Activated CD8-positive, alpha-beta T cell treated with anti-CD3 and anti-CD28 coated beads for 36 hours (primary cell): ENCODE measurements around the gene RNF220. TPM values are rescaled to one million over a fixed set of nuclear protein-coding genes. Genes with fewer than 3 reads are reported as not detected.

Experiments used
- ATAC-seq: fragments of 200-7000 bp; cut with Tn5 transposase; one replicate; pipeline ENCODE4 v1.10.0; 2021; ENCODE audit warnings: mild to moderate bottlenecking, moderate library complexity
- CTCF ChIA-PET: fragments of 350-600 bp; sonication (Branson Sonifier 250); formaldehyde crosslinking; loops from one replicate; lab custom pipeline; 2021; ENCODE audit warnings: antibody characterized with exemption; lab: Charles Lee
- POLR2A ChIA-PET: fragments of 350-600 bp; sonication (Branson Sonifier 250); formaldehyde crosslinking; loops from one replicate; lab custom pipeline; 2021; ENCODE audit warnings: antibody characterized with exemption; lab: Charles Lee
- DNase-seq: peaks from one replicate; pipeline ENCODE4 v3.0.0-alpha.2; 2020
- H3K27ac Mint-ChIP-seq: one replicate; pipeline ENCODE4 v1.8.0; 2021; ENCODE audit warnings: mild to moderate bottlenecking, mixed read lengths
- H3K27me3 Mint-ChIP-seq: one replicate; pipeline ENCODE4 v1.8.0; 2021; ENCODE audit warnings: mixed read lengths
- H3K36me3 Mint-ChIP-seq: one replicate; pipeline ENCODE4 v1.8.0; 2021; ENCODE audit warnings: low read depth, mixed read lengths
- H3K4me1 Mint-ChIP-seq: one replicate; pipeline ENCODE4 v1.8.0; 2021; ENCODE audit warnings: low read depth, mixed read lengths
- H3K4me3 Mint-ChIP-seq: one replicate; pipeline ENCODE4 v1.8.0; 2021; ENCODE audit warnings: mild to moderate bottlenecking, moderate library complexity, mixed read lengths
- H3K9me3 Mint-ChIP-seq: one replicate; pipeline ENCODE4 v1.8.0; 2021; ENCODE audit warnings: mixed read lengths
- intact Hi-C: fragments of 100-400 bp; cut with micrococcal nuclease; formaldehyde crosslinking; loops from one replicate; pipeline ENCODE4 v1.10.0; 2022
- total RNA-seq, 2 experiments: library from RNA; stranded (reverse); gene quantifications; one replicate each; pipeline ENCODE4 v1.2.3, GENCODE V29; 2021
- TF ChIP-seq, protein P1 (sequence below): fragments of 200-600 bp; IDR thresholded peaks from one replicate; pipeline ENCODE4 v1.8.0; 2022; ENCODE audit warnings: antibody characterized with exemption, mild to moderate bottlenecking

Gene RNF220
- total RNA-seq, 2 experiments from 2014 or later: 71.9 to 79.1 TPM

GRCh38 chr1:44672961-44673674 is 268.1 kb downstream of the RNF220 start:
- no peaks in the 10 kb centered on the region for H3K9me3 Mint-ChIP-seq
- DNase-seq (no peak), ATAC-seq (no peak)
- peaks cover 20% of the 10 kb centered on the region for H3K4me1 Mint-ChIP-seq
- intact Hi-C loops: no loop called here
- H3K27me3 Mint-ChIP-seq: no peaks in the 10 kb centered on the region
- no peaks in the 10 kb centered on the region for H3K36me3 Mint-ChIP-seq
- TF ChIP-seq, protein P1, sequence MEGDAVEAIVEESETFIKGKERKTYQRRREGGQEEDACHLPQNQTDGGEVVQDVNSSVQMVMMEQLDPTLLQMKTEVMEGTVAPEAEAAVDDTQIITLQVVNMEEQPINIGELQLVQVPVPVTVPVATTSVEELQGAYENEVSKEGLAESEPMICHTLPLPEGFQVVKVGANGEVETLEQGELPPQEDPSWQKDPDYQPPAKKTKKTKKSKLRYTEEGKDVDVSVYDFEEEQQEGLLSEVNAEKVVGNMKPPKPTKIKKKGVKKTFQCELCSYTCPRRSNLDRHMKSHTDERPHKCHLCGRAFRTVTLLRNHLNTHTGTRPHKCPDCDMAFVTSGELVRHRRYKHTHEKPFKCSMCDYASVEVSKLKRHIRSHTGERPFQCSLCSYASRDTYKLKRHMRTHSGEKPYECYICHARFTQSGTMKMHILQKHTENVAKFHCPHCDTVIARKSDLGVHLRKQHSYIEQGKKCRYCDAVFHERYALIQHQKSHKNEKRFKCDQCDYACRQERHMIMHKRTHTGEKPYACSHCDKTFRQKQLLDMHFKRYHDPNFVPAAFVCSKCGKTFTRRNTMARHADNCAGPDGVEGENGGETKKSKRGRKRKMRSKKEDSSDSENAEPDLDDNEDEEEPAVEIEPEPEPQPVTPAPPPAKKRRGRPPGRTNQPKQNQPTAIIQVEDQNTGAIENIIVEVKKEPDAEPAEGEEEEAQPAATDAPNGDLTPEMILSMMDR: no peak
- ChIA-PET CTCF (interaction anchor here (1.0 to 9.5 kb wide), 3 partner anchors 21 to 456 kb away, joined by 3 to 62 read pairs (median 5); no protein-coding TSS in a partner anchor), POLR2A (interaction anchor here (0.6 to 4.0 kb wide), 10 partner anchors 9 to 58 kb away, joined by 3 to 38 read pairs (median 4); partner anchors contain the start of gene RNU5D-1)
- peak overlapping the region; percentile 81 for H3K4me3 Mint-ChIP-seq
- peak overlapping the region; percentile 63 for H3K27ac Mint-ChIP-seq

DNA sequence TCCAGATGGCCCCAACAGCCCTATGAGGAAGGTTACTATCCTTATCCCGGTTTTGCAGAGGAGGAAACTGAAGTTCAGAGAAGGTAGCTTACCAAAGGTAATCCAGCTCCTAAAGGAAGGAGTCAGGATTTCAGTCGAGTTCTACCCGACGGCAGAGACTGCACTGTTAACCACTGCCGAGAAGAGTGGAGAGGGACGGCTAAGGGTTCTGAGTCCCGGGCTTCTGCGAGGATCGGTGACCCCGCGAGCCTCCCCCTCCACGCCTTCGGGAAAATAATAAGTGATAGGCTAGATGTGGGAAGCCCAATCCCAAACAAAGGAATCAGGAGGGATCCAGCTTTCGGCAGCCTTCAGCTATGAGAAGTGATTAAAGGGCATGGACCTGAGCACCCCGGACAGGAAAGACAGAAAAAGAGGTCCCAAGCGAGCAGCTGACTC is 268.6 kb downstream of the RNF220 start:
- no peak for DNase-seq
- no peak for ATAC-seq
- intact Hi-C loops: no loop called here
- TF ChIP-seq, protein P1: no peak
- no peaks in the 10 kb centered on the region for H3K27me3 Mint-ChIP-seq
- peaks cover 20% of the 10 kb centered on the region for H3K4me1 Mint-ChIP-seq
- peak overlapping the region; percentile 81 for H3K4me3 Mint-ChIP-seq
- H3K9me3 Mint-ChIP-seq: no peaks in the 10 kb centered on the region
- peak overlapping the region; percentile 63 for H3K27ac Mint-ChIP-seq
- H3K36me3 Mint-ChIP-seq: no peaks in the 10 kb centered on the region
- POLR2A ChIA-PET: interaction anchor here (1.0 to 4.0 kb wide), 8 partner anchors 9 to 58 kb away, joined by 3 to 38 read pairs (median 4); partner anchors contain the start of gene RNU5D-1
- CTCF ChIA-PET: interaction anchor here (0.8 to 9.5 kb wide), 7 partner anchors 9 to 456 kb away, joined by 3 to 62 read pairs (median 5); no protein-coding TSS in a partner anchor

DNA sequence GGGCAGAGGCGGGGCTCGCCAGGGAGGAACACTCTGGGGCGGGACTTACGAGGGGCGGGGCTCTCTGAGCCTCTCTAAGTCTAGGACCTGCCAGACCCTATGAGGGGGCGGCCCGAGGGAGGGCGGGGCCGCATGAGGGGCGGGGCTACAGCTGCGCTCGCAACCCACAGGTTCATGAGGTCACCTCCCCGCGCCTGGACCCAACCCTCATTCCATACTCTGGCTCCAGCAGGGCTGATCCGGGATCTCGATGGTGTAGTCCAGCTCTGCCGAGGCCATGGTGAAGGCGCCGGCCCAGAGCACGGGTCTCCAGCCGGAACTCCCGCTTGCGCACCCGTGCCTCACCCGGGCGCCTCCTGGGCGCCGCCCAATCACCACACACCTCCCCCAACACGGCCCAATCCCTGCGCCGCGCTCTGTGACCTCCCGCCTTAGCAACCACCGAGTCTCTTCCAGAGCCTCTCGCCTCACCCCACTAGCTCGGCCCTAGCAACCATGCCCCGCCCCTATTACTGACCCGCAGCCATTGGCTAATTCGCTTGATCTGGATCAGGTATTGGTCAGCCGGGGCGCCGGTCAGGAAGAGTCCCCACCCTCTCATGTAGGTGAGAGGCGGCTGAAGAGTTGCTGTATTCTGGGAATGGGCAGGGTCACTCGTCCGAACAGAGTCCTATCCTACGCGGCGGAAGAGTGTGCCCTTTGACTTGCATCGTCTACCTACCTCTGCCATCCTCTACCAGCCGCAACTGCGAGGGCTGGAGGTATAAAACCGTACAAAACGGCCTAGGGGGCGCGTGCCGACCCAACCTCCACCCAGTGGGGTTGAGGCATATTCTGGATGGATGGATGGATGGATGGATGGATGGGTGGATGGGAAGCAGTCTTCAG is 269.3 kb downstream of the RNF220 start, which contains the start of the genes ARMH1 and TMEM53:
TSS of gene ARMH1 (plus strand) at position 602 of the 888 bp plus-strand sequence. CDS start 14,984 bp downstream, outside the sequence.
TSS of gene TMEM53 (minus strand) at position 369 of the 888 bp plus-strand sequence. CDS start at position 279, 90 bp downstream.
- Mint-ChIP-seq H3K4me3 (peak within 1 kb of the TSS; percentile 81), H3K27ac (peak within 1 kb of the TSS; percentile 89), H3K36me3 (no peaks in the 10 kb centered on the region), H3K4me1 (peaks cover 20% of the 10 kb centered on the region), H3K9me3 (no peaks in the 10 kb centered on the region), H3K27me3 (no peaks in the 10 kb centered on the region)
- TF ChIP-seq, protein P1: no peak
- peak; percentile 95 for ATAC-seq
- peak; percentile 99 for DNase-seq
- POLR2A ChIA-PET: interaction anchor here (0.9 to 4.0 kb wide), 11 partner anchors 10 to 57 kb away, joined by 3 to 38 read pairs (median 4); partner anchors contain the start of gene RNU5D-1
- intact Hi-C loops: no loop called here
- CTCF ChIA-PET: interaction anchor here (0.8 to 9.5 kb wide), 7 partner anchors 9 to 457 kb away, joined by 3 to 62 read pairs (median 5); no protein-coding TSS in a partner anchor

DNA sequence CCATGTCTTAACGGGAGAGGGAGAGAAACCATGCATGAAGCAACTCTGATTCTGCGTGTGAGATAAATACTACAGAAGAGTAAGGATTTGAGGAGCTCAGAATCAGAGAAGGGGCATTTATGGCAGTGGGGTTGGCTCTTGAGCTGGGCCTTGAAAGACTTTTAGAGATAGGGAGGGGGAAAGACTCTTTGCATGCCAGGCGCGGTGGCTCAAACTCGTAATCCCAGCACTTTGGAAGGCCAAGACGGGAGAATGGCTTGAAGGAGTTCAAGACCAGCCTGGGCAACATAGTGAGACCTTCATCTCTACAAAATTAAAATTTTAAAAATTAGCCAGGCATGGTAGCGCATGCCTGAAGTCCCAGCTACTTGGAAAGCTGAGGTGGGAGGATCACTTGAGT is 270.1 kb downstream of the RNF220 start:
- DNase-seq (no peak), ATAC-seq (no peak)
- no peaks in the 10 kb centered on the region for H3K27me3 Mint-ChIP-seq
- peak overlapping the region; percentile 81 for H3K4me3 Mint-ChIP-seq
- H3K27ac Mint-ChIP-seq: peak overlapping the region; percentile 89
- intact Hi-C loops: no loop called here
- TF ChIP-seq, protein P1: no peak
- CTCF ChIA-PET: interaction anchor here (2.0 to 9.5 kb wide), 2 partner anchors 13 to 23 kb away, joined by 7 to 62 read pairs; no protein-coding TSS in a partner anchor
- H3K9me3 Mint-ChIP-seq: no peaks in the 10 kb centered on the region
- H3K36me3 Mint-ChIP-seq: no peaks in the 10 kb centered on the region
- POLR2A ChIA-PET: interaction anchor here (0.9 to 4.0 kb wide), 6 partner anchors 11 to 56 kb away, joined by 3 to 38 read pairs (median 4); partner anchors contain the start of gene RNU5D-1
- H3K4me1 Mint-ChIP-seq: peaks cover 20% of the 10 kb centered on the region
